T-helper 22 cell (primary cell): ENCODE results near the gene SCYGR2.

Experiments used
- DNase-seq: peaks from one replicate; pipeline ENCODE4 v3.0.0-alpha.2; 2020; ENCODE audit warnings: low read depth

The SCYGR2 gene

GRCh38 chr2:227613272-227613660, 14.6 kb downstream of the SCYGR2 start:
- DNase-seq, result no peak

- DNase-seq, result no peak
Measured at GRCh38 chr2:227614246-227614645, 15.6 kb downstream of the SCYGR2 start.

- no peak for DNase-seq
Measured at GRCh38 chr2:227614740-227615139, 16.0 kb downstream of the SCYGR2 start, which contains the start of gene SCYGR3. SCYGR3 (minus strand) TSS chr2:227614840; CDS start chr2:227614840, 0 bp downstream.

- no peak for DNase-seq
Measured at GRCh38 chr2:227615181-227615580, 16.5 kb downstream of the SCYGR2 start.

GRCh38 chr2:227615906-227616305, 17.2 kb downstream of the SCYGR2 start:
- DNase-seq, result no peak

- no peak for DNase-seq
Measured at GRCh38 chr2:227616631-227617030, 17.9 kb downstream of the SCYGR2 start.

GRCh38 chr2:227617316-227618230, 18.9 kb downstream of the SCYGR2 start, which contains the start of gene SCYGR4:
SCYGR4 (plus strand) TSS chr2:227617498; CDS start chr2:227617498, 0 bp downstream.
- DNase-seq, result no peak

- DNase-seq, result no peak
Measured at GRCh38 chr2:227623226-227623625, 24.5 kb downstream of the SCYGR2 start.

GRCh38 chr2:227625420-227625819, 26.7 kb downstream of the SCYGR2 start:
- DNase-seq, result no peak

- DNase-seq, result no peak
Measured at GRCh38 chr2:227626580-227627151, 28.0 kb downstream of the SCYGR2 start.

- DNase-seq, result no peak
Measured at GRCh38 chr2:227627769-227628168, 29.1 kb downstream of the SCYGR2 start.

- no peak for DNase-seq
Measured at GRCh38 chr2:227629435-227629834, 30.7 kb downstream of the SCYGR2 start.

- DNase-seq, result no peak
Measured at GRCh38 chr2:227630322-227630721, 31.6 kb downstream of the SCYGR2 start.

GRCh38 chr2:227632827-227633226, 34.1 kb downstream of the SCYGR2 start:
- no peak for DNase-seq

- no peak for DNase-seq
Measured at GRCh38 chr2:227634201-227634600, 35.5 kb downstream of the SCYGR2 start.

- no peak for DNase-seq
Measured at GRCh38 chr2:227642656-227643055, 44.0 kb downstream of the SCYGR2 start.

GRCh38 chr2:227643990-227644551, 45.4 kb downstream of the SCYGR2 start:
- no peak for DNase-seq
